Right lobe of liver (tissue), 6 donors: ENCODE measurements around the gene CIAO2B. TPM values are rescaled to one million over a fixed set of nuclear protein-coding genes. Genes with fewer than 3 reads are reported as not detected.

ENCODE experiments used
- ATAC-seq, 4 donors: fragments of 200-7000 bp; cut with Tn5 transposase; one replicate each; pipeline ENCODE4 v1.9.1; 2020; ENCODE audit warnings: mild to moderate bottlenecking in 4 of 4, moderate library complexity in 4 of 4
- DNase-seq, 3 donors: peaks; one replicate each; pipeline ENCODE4 v3.0.0-alpha.2; 2020
- H3K27ac ChIP-seq, 3 donors: fragments of 200-600 bp; one replicate each; pipeline ENCODE4 v1.8.0; 2022
- H3K27me3 ChIP-seq, 2 donors: fragments of 200-600 bp; one replicate each; pipeline ENCODE4 v1.8.0; 2022
- H3K36me3 ChIP-seq, 4 donors: fragments of 200-600 bp; sonication (generic) in 1 of 4; one replicate each; pipeline versions ENCODE4 v1.5.1 to v1.8.0; 2017 to 2022; ENCODE audit warnings: control low read depth in 1 of 4
- H3K4me1 ChIP-seq, 4 donors: fragments of 200-600 bp; sonication (generic) in 1 of 4; one replicate each; pipeline versions ENCODE4 v1.5.1 to v1.8.0; 2017 to 2022; ENCODE audit warnings: control low read depth in 1 of 4
- H3K4me3 ChIP-seq, 3 donors: fragments of 200-600 bp; one replicate each; pipeline ENCODE4 v1.8.0; 2022
- H3K9me3 ChIP-seq, 4 donors: fragments of 200-600 bp; sonication (generic) in 1 of 4; one replicate each; pipeline versions ENCODE4 v1.5.1 to v1.8.0; 2017 to 2022; ENCODE audit warnings: control low read depth in 1 of 4
- CTCF ChIP-seq, 4 donors: fragments of 200-600 bp in 3 of 4; fragments of 450-650 bp in 1 of 4; IDR thresholded peaks; one replicate each; pipeline versions ENCODE4 v1.5.1 to v1.8.0; 2016 to 2022; ENCODE audit warnings: antibody characterized with exemption in 4 of 4, mild to moderate bottlenecking in 2 of 4
- POLR2A ChIP-seq: fragments of 450-650 bp; IDR thresholded peaks from one replicate; pipeline ENCODE4 v1.6.1; 2017; ENCODE audit warnings: antibody characterized with exemption, mild to moderate bottlenecking
- WGBS: methylation state at CpG from one replicate; pipeline ENCODE4 v1.1.6; 2018; ENCODE audit warnings: low coverage, low lambda C conversion rate; ENCODE audit not compliant: insufficient coverage; ENCODE audit errors: missing lambda C conversion rate; 5-methylcytosine and 5-hydroxymethylcytosine counted together
- intact Hi-C, 2 donors: fragments of 100-400 bp; cut with DNase I; formaldehyde crosslinking; loops; one replicate each; pipeline versions ENCODE4 v1.11.2 to v1.14.1; 2022
- total RNA-seq, 6 experiments: library from RNA; depleted of rRNA in 2 of 6; stranded (reverse); fragments of >200 nt in 2 of 6; fragmentation: NEBNext Ultra II Directional in 3 of 6; extraction: Animal tissue kit (Norgen Biotek cat#: 25700) in 3 of 6; gene quantifications; one replicate each; pipeline versions ENCODE4 v1.1.0 to v1.2.4, GENCODE V29; 2016 to 2023
- donor health status: DM: no; HTN: yes; CAD: no.
- donor health status: DM: no; HTN: no; CAD: no.
- donor health status: DM: no; HTN: no; CAD: no.
- donor health status: DM: no; HTN: yes; CAD: no.
- donor health status: DM: no; HTN: yes; CAD: no.

Gene CIAO2B
- total RNA-seq, 6 experiments from 2014 or later = 40.6 to 111 (median 47.4) TPM

- Histone ChIP-seq H3K4me1 (no peaks in the 10 kb centered on the region), H3K9me3 (no peaks in the 10 kb centered on the region), H3K36me3 (no peaks in the 10 kb centered on the region), H3K27me3 (no peaks in the 10 kb centered on the region), H3K4me3 (no peak overlapping the region), H3K27ac (no peak overlapping the region)
- WGBS = 33% methylated on average over 1 of the region's 4 CpGs
- TF ChIP-seq CTCF (IDR thresholded peaks at IDR 0.05) (no peak), POLR2A (no peak)
- ATAC-seq (no peak), DNase-seq (no peak)
- intact Hi-C loops = no loop called here
Observed at GRCh38 chr16:66913711-66914110, 20.5 kb downstream of the CIAO2B start.

DNA sequence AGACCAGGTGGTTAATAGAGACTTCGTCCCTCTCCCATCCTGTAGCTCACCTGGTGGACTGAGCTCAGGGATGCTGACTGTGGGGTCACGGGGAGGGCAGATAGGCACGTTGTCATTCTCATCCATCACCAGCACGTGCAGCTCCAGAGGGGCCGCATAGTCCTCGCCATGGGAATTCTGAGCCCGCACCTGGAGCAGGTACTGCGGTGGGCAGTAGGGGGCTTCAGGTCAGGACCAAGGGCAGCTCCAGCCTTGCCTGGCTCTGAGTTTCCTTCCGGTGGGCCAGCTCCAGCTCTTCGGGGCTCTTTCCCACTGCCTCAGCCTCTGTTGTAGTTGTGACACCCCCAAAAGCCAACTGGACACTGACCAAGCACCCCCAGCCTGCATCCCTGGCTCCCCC, 21.1 kb downstream of the CIAO2B start:
- Histone ChIP-seq H3K27me3 (no peaks in the 10 kb centered on the region), H3K9me3 (no peaks in the 10 kb centered on the region), H3K4me3 (no peak overlapping the region), H3K27ac (no peak overlapping the region), H3K36me3 (no peaks in the 10 kb centered on the region), H3K4me1 (no peaks in the 10 kb centered on the region)
- DNase-seq (no peak), ATAC-seq (no peak)
- no peak for TF ChIP-seq POLR2A
- no peak for TF ChIP-seq CTCF (IDR thresholded peaks at IDR 0.05)
- WGBS = no CpG with 5 or more reads among the region's 10 CpGs
- intact Hi-C loops = no loop called here

GRCh38 chr16:66911801-66912200, 22.4 kb downstream of the CIAO2B start:
- Histone ChIP-seq H3K36me3 (no peaks in the 10 kb centered on the region), H3K27me3 (no peaks in the 10 kb centered on the region), H3K9me3 (no peaks in the 10 kb centered on the region), H3K27ac (no peak overlapping the region), H3K4me3 (no peak overlapping the region), H3K4me1 (no peaks in the 10 kb centered on the region)
- WGBS = no CpG with 5 or more reads among the region's 8 CpGs
- DNase-seq (peak in 1 of 3 donors; percentile 32), ATAC-seq (no peak)
- intact Hi-C loops = no loop called here
- TF ChIP-seq POLR2A = no peak
- TF ChIP-seq CTCF (IDR thresholded peaks at IDR 0.05) = no peak

- DNase-seq (peak in 2 of 3 donors; percentile 13 to 34), ATAC-seq (no peak)
- WGBS = no CpG with 5 or more reads among the region's 5 CpGs
- no peaks in the 10 kb centered on the region for H3K4me1 ChIP-seq
- H3K27ac ChIP-seq = no peak overlapping the region
- no peaks in the 10 kb centered on the region for H3K36me3 ChIP-seq
- H3K9me3 ChIP-seq = no peaks in the 10 kb centered on the region
- H3K4me3 ChIP-seq = no peak overlapping the region
- TF ChIP-seq CTCF (IDR thresholded peaks at IDR 0.05) (no peak), POLR2A (no peak)
- H3K27me3 ChIP-seq = no peaks in the 10 kb centered on the region
- intact Hi-C loops = no loop called here
Observed at GRCh38 chr16:66911112-66911511, 23.1 kb downstream of the CIAO2B start.
